ENCODE results near the gene CACNA1E. TPM values are rescaled to one million over a fixed set of nuclear protein-coding genes. Genes with fewer than 3 reads are reported as not detected.

Gene CACNA1E
- total RNA-seq, 1 experiment from 2014 or later: 0.46 TPM

DNA sequence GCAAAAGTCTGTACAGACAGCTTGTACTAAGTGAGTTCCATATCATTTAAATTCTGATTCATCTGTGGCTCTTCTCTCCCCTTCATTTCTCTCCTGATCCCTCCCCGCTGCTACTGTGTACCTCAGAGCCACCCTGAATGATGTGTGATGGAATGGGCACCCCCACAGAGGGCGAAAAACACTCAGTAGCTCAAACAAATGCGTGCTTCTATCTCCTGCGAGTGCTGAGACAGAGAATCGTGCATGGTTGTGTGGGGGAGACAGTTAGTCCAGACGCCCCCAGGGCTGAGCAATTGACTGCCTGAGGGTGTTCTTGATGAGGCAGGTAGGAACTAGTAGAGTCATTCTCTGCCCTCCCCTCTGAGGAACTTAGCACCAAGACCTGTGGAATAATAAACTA lies 308.4 kb downstream of the CACNA1E start:
- Histone ChIP-seq H3K4me1 (ENCODE audit: insufficient read depth, low read length) (no peaks in the 10 kb centered on the region), H3T11ph (ENCODE audit: low read length) (no peak overlapping the region), H2AFZ (ENCODE audit: low read length) (no peak overlapping the region), H2BK5ac (ENCODE audit: insufficient read length, low read length) (no peak overlapping the region), H3K79me1 (ENCODE audit: insufficient read depth, low read depth, low read length, poor library complexity, severe bottlenecking) (no peaks in the 10 kb centered on the region), H4K5ac (ENCODE audit: insufficient read length, low read depth, low read length) (no peak overlapping the region), H3K18ac (ENCODE audit: insufficient read length, low read depth, low read length) (no peak overlapping the region), H3K79me2 (ENCODE audit: insufficient read depth, low read length) (no peaks in the 10 kb centered on the region), H3K9me3 (ENCODE audit: control insufficient read depth, low read depth, low read length) (no peaks in the 10 kb centered on the region), H4K20me1 (ENCODE audit: control insufficient read depth, insufficient read depth, insufficient read length) (no peaks in the 10 kb centered on the region), H3K4me2 (ENCODE audit: insufficient read depth, insufficient read length, low read length) (no peak overlapping the region), H2BK15ac (ENCODE audit: low read depth, low read length) (no peak overlapping the region), H2BK12ac (ENCODE audit: insufficient read length, low read depth, low read length) (no peak overlapping the region), H2BK20ac (ENCODE audit: low read depth, low read length, poor library complexity, severe bottlenecking) (no peak overlapping the region), H3K27me3 (ENCODE audit: insufficient read depth, low read length) (no peaks in the 10 kb centered on the region), H3K27ac (ENCODE audit: insufficient read length, low read depth, low read length) (no peak overlapping the region), H3K23ac (ENCODE audit: insufficient read length, low read depth, low read length) (no peak overlapping the region), H2BK120ac (ENCODE audit: low read depth, low read length, poor library complexity, severe bottlenecking) (no peak overlapping the region), H3K9ac (ENCODE audit: extremely low read depth, insufficient read length, low read length) (no peak overlapping the region), H3K56ac (ENCODE audit: insufficient read length, low read depth, low read length) (no peak overlapping the region), H3K23me2 (ENCODE audit: insufficient read length, low read depth, low read length, poor library complexity, severe bottlenecking) (no peaks in the 10 kb centered on the region), H4K8ac (replicated peaks; ENCODE audit: insufficient read length, low read depth, low read length) (no peak overlapping the region), H4K91ac (ENCODE audit: insufficient read length, low read depth, low read length) (no peak overlapping the region), H2AK5ac (ENCODE audit: insufficient read length, low read length) (no peak overlapping the region), H3K14ac (ENCODE audit: insufficient read depth, low read length) (no peak overlapping the region), H3K4ac (ENCODE audit: low read depth, low read length) (no peak overlapping the region)
- no peaks in the 10 kb centered on the region for H3K36me3 Mint-ChIP-seq (ENCODE audit: insufficient read depth in 1 of 3, low read depth in 3 of 3)
- WGBS (ENCODE audit: extremely low coverage, insufficient read length, low lambda C conversion rate): no CpG with 5 or more reads among the region's 6 CpGs
- H3K4me3 Mint-ChIP-seq: no peak overlapping the region
- H3K4me1 Mint-ChIP-seq: peaks cover 0 to 3% of the 10 kb centered on the region in 2 experiments; a peak in 2 of 4 replicates
- no peaks in the 10 kb centered on the region for H3K9me3 Mint-ChIP-seq
- TF ChIP-seq, protein P1, sequence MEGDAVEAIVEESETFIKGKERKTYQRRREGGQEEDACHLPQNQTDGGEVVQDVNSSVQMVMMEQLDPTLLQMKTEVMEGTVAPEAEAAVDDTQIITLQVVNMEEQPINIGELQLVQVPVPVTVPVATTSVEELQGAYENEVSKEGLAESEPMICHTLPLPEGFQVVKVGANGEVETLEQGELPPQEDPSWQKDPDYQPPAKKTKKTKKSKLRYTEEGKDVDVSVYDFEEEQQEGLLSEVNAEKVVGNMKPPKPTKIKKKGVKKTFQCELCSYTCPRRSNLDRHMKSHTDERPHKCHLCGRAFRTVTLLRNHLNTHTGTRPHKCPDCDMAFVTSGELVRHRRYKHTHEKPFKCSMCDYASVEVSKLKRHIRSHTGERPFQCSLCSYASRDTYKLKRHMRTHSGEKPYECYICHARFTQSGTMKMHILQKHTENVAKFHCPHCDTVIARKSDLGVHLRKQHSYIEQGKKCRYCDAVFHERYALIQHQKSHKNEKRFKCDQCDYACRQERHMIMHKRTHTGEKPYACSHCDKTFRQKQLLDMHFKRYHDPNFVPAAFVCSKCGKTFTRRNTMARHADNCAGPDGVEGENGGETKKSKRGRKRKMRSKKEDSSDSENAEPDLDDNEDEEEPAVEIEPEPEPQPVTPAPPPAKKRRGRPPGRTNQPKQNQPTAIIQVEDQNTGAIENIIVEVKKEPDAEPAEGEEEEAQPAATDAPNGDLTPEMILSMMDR (conservative IDR thresholded peaks at IDR 0.05): no peak
- H3K27ac Mint-ChIP-seq: no peak overlapping the region
- H3K27me3 Mint-ChIP-seq (ENCODE audit: low read depth): no peaks in the 10 kb centered on the region; the same call in 1 of the 2 replicates
- DNase-seq: no peak
